HepG2 (cell line): Measurements from ENCODE around the gene DNASE1L2. TPM values are rescaled to one million over a fixed set of nuclear protein-coding genes. Genes with fewer than 3 reads are reported as not detected.
A peak's percentile ranks its signal among the peaks of the same experiment; 100 is the strongest.

Experiments
- ARID2 ChIP-seq: sonication (generic); formaldehyde crosslinking; IDR thresholded peaks from 2 replicates; pipeline ENCODE4 v1.8.1; 2022; ENCODE audit warnings: mild to moderate bottlenecking, missing genetic modification reagents, borderline replicate concordance
- ATF7 ChIP-seq, 2 experiments: fragments of 450-650 bp in 1 of 2; sonication (generic) in 1 of 2; formaldehyde crosslinking in 1 of 2; IDR thresholded peaks; 2 replicates each; pipeline versions ENCODE4 v1.4.0 to v1.6.1; 2016 to 2020; ENCODE audit warnings: antibody characterized with exemption in 1 of 2, mild to moderate bottlenecking in 1 of 2, missing genetic modification reagents in 1 of 2
- EZH2 ChIP-seq: conservative IDR thresholded peaks from 2 replicates; pipeline ENCODE4 v1.6.1; 2012; ENCODE audit warnings: mild to moderate bottlenecking, low read depth, low read length, moderate library complexity
- HDAC1 ChIP-seq: sonication (generic); formaldehyde crosslinking; IDR thresholded peaks from 2 replicates; pipeline ENCODE4 v1.5.1; 2020; ENCODE audit warnings: mild to moderate bottlenecking, missing genetic modification reagents
- IKZF1 ChIP-seq: fragments of 450-650 bp; IDR thresholded peaks from 2 replicates; pipeline ENCODE4 v1.7.1; 2016
- KLF9 ChIP-seq: IDR thresholded peaks from 2 replicates; pipeline ENCODE4 v1.6.1; 2016; ENCODE audit warnings: low read depth
- KMT2A ChIP-seq: sonication (generic); formaldehyde crosslinking; IDR thresholded peaks from 2 replicates; pipeline ENCODE4 v1.4.0; 2020; ENCODE audit warnings: missing genetic modification reagents
- MED13 ChIP-seq: sonication (generic); formaldehyde crosslinking; IDR thresholded peaks from 2 replicates; pipeline ENCODE4 v1.5.0; 2020; ENCODE audit warnings: missing genetic modification reagents
- MIER3 ChIP-seq: IDR thresholded peaks from 2 replicates; pipeline ENCODE4 v1.6.1; 2016; ENCODE audit warnings: missing compliant biosample characterization, borderline replicate concordance
- POLR2A ChIP-seq, 2 experiments: IDR thresholded peaks; 2 replicates each; pipeline ENCODE4 v1.6.1; 2011; ENCODE audit warnings: low read depth in 2 of 2, low read length in 2 of 2, mild to moderate bottlenecking in 1 of 2, moderate library complexity in 1 of 2; ENCODE audit not compliant: insufficient read depth in 1 of 2
- RBM39 ChIP-seq: fragments of 200-400 bp; formaldehyde crosslinking; IDR thresholded peaks from one replicate; pipeline ENCODE4 v1.6.1; 2018; ENCODE audit warnings: antibody characterized with exemption, mild to moderate bottlenecking, low read depth, low read length; ENCODE audit not compliant: poor library complexity, severe bottlenecking
- SNAI1 ChIP-seq: sonication (generic); formaldehyde crosslinking; IDR thresholded peaks from 2 replicates; pipeline ENCODE4 v1.5.0; 2020; ENCODE audit warnings: mild to moderate bottlenecking, missing genetic modification reagents, borderline replicate concordance
- TAF1 ChIP-seq: sonication (generic); formaldehyde crosslinking; IDR thresholded peaks from 2 replicates; pipeline ENCODE4 v1.4.0; 2020; ENCODE audit warnings: missing genetic modification reagents
- TCF7L2 ChIP-seq: IDR thresholded peaks from 2 replicates; pipeline ENCODE4 v1.6.1; 2011; ENCODE audit warnings: mild to moderate bottlenecking, low read depth, low read length, moderate library complexity
- ZEB1 ChIP-seq: IDR thresholded peaks from 2 replicates; pipeline ENCODE4 v1.6.1; 2012; ENCODE audit warnings: mild to moderate bottlenecking, low read depth, inconsistent platforms; ENCODE audit not compliant: insufficient replicate concordance
- ZNF143 ChIP-seq: sonication (generic); formaldehyde crosslinking; IDR thresholded peaks from 2 replicates; pipeline ENCODE4 v1.4.0; 2020; ENCODE audit warnings: missing genetic modification reagents
- ZNF235 ChIP-seq: sonication (generic); formaldehyde crosslinking; IDR thresholded peaks from 2 replicates; pipeline ENCODE4 v1.8.1; 2023; ENCODE audit warnings: mild to moderate bottlenecking, missing genetic modification reagents, borderline replicate concordance
- ZNF335 ChIP-seq: sonication (generic); formaldehyde crosslinking; IDR thresholded peaks from 2 replicates; pipeline ENCODE4 v1.4.0; 2020; ENCODE audit warnings: missing genetic modification reagents
- ZNF615 ChIP-seq: sonication (generic); formaldehyde crosslinking; IDR thresholded peaks from 2 replicates; pipeline ENCODE4 v1.5.0; 2020; ENCODE audit warnings: mild to moderate bottlenecking, missing genetic modification reagents, borderline replicate concordance
- ZNF674 ChIP-seq: sonication (generic); formaldehyde crosslinking; IDR thresholded peaks from 2 replicates; pipeline ENCODE4 v1.5.0; 2020; ENCODE audit warnings: low read depth, mild to moderate bottlenecking, missing genetic modification reagents
- ZNF746 ChIP-seq: sonication (generic); formaldehyde crosslinking; IDR thresholded peaks from 2 replicates; pipeline ENCODE4 v1.8.0; 2022; ENCODE audit warnings: mild to moderate bottlenecking, missing genetic modification reagents
- ZNF777 ChIP-seq: sonication (generic); formaldehyde crosslinking; IDR thresholded peaks from 2 replicates; pipeline ENCODE4 v1.4.0; 2020; ENCODE audit warnings: missing genetic modification reagents
- ZNF83 ChIP-seq: sonication (generic); formaldehyde crosslinking; IDR thresholded peaks from 2 replicates; pipeline ENCODE4 v1.4.0; 2020; ENCODE audit warnings: missing genetic modification reagents, mild to moderate bottlenecking, borderline replicate concordance
- polyA plus RNA-seq, 8 experiments: library from polyadenylated mRNA; depleted of rRNA in 3 of 8; stranded (reverse) in 7 of 8; unstranded in 1 of 8; fragments of >200 nt; fragmentation: Illumina TruSeq in 4 of 8; extraction: Trizol in 4 of 8; gene quantifications; 2 replicates each; pipeline versions ENCODE4 v1.2.1 to v1.2.3, GENCODE V29; 2011 to 2016; ENCODE audit warnings: low read depth in 4 of 8, missing spikeins in 1 of 8, mixed read lengths in 1 of 8; ENCODE audit not compliant: insufficient read depth in 1 of 8
- total RNA-seq, 5 experiments: library from RNA; depleted of rRNA; stranded (reverse); fragments of >200 nt; fragmentation: Illumina TruSeq; extraction: Trizol; gene quantifications; 2 replicates each; pipeline ENCODE4 v1.2.3, GENCODE V29; 2016; ENCODE audit warnings: low read depth in 1 of 5
- TF ChIP-seq, protein P1 (sequence below): sonication (generic); formaldehyde crosslinking; conservative IDR thresholded peaks from 2 replicates; pipeline ENCODE4 v1.4.0; 2020; ENCODE audit warnings: missing genetic modification reagents
- TF ChIP-seq, protein P2 (sequence below): sonication (generic); formaldehyde crosslinking; IDR thresholded peaks from 2 replicates; pipeline ENCODE4 v1.8.1; 2023; ENCODE audit warnings: mild to moderate bottlenecking, inconsistent platforms, moderate library complexity, missing genetic modification reagents, borderline replicate concordance
- TF ChIP-seq, protein P3 (sequence below): sonication (generic); formaldehyde crosslinking; conservative IDR thresholded peaks from 2 replicates; pipeline ENCODE4 v1.4.0; 2020; ENCODE audit warnings: missing genetic modification reagents

Gene DNASE1L2
- total and polyA plus RNA-seq, 2 of the 13 experiments (the other 11 are each of a cell fraction or from before 2014, with no cell fraction given): 0.44 to 0.50 TPM

DNA sequence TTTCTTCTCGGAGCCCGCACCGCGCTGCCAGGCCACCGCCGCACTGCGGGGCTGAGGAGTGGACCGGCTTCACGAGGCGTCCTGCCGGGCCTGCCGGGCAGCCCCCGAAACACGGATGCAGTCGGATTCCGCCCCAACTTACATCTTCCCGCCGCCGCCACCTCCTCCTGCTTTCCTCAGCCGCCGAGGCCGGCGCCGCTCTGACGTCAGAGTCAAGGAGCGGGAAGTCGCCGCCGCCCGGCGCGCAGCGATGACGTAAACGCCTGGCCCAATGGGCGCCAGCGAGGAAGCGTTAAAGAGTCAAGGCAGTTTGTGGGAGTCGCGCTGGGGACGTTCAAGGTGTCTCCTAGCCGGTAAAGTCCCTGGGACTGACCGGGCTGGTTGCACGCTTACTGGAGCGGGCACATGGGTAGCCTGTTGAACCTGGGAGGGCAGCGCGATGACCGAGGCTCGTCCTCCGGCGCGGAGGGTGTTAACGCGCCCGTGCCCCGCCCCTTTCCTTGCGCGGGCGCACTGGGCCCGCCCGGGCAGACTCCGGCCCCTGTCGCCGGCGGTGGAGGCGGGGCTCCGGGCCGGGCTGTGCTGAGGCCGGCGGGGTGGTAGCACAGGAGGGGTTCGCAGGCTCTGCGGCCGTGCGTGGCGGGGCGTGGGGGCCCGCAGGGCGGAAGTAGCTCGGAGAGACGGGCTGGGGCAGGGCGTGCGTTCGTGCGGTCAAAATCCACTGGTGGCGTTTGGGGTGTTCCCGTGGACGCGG lies 31.8 kb downstream of the DNASE1L2 start, which contains the start of gene RNPS1 (continued):
- TF ChIP-seq TCF7L2 (no peak), IKZF1 (no peak), KLF9 (CRISPR knock-in tag) (no peak), KMT2A (CRISPR knock-in tag) (peak; percentile 86), ZNF335 (peak; percentile 88), ZNF674 (no peak), HDAC1 (CRISPR knock-in tag) (peak; percentile 85), TAF1 (CRISPR knock-in tag) (peak; percentile 94), ATF7 (IDR thresholded peaks at IDR 0.05) (peak; percentile 95), ATF7 (CRISPR knock-in tag; IDR thresholded peaks at IDR 0.05) (peak; percentile 95), EZH2 (no peak), SNAI1 (CRISPR knock-in tag) (no peak), RBM39 (peak; percentile 93), ZEB1 (peak; percentile 75), MED13 (CRISPR knock-in tag) (peak; percentile 21; the same call in 1 of the 2 replicates), POLR2A (IDR thresholded peaks at IDR 0.05; ENCODE audit: insufficient read depth in 1 of 2, low read depth in 2 of 2, low read length in 2 of 2) (peak; percentile 89 to 92), ZNF777 (CRISPR knock-in tag) (peak; percentile 13), ZNF746 (CRISPR knock-in tag) (peak; percentile 56), ZNF615 (CRISPR knock-in tag) (peak; percentile 80; the same call in 1 of the 2 replicates), ZNF143 (CRISPR knock-in tag) (peak; percentile 60), ARID2 (CRISPR knock-in tag) (peak; percentile 77; the same call in 1 of the 2 replicates), ZNF235 (0 out of 2 replicates have a peak, but pooled peaks have one; percentile 70), ZNF83 (CRISPR knock-in tag) (no peak), MIER3 (CRISPR knock-in tag) (peak; percentile 65; the same call in 1 of the 2 replicates)
- TF ChIP-seq, protein P1, sequence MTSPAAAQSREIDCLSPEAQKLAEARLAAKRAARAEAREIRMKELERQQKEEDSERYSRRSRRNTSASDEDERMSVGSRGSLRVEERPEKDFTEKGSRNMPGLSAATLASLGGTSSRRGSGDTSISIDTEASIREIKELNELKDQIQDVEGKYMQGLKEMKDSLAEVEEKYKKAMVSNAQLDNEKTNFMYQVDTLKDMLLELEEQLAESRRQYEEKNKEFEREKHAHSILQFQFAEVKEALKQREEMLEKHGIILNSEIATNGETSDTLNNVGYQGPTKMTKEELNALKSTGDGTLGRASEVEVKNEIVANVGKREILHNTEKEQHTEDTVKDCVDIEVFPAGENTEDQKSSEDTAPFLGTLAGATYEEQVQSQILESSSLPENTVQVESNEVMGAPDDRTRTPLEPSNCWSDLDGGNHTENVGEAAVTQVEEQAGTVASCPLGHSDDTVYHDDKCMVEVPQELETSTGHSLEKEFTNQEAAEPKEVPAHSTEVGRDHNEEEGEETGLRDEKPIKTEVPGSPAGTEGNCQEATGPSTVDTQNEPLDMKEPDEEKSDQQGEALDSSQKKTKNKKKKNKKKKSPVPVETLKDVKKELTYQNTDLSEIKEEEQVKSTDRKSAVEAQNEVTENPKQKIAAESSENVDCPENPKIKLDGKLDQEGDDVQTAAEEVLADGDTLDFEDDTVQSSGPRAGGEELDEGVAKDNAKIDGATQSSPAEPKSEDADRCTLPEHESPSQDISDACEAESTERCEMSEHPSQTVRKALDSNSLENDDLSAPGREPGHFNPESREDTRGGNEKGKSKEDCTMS: no peak
- TF ChIP-seq, protein P2, sequence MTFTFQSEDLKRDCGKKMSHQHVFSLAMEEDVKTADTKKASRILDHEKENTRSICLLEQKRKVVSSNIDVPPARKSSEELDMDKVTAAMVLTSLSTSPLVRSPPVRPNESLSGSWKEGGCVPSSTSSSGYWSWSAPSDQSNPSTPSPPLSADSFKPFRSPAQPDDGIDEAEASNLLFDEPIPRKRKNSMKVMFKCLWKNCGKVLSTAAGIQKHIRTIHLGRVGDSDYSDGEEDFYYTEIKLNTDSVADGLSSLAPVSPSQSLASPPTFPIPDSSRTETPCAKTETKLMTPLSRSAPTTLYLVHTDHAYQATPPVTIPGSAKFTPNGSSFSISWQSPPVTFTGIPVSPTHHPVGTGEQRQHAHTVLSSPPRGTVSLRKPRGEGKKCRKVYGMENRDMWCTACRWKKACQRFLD (CRISPR knock-in tag): peak; percentile 68; the same call in 1 of the 2 replicates
- TF ChIP-seq, protein P3, sequence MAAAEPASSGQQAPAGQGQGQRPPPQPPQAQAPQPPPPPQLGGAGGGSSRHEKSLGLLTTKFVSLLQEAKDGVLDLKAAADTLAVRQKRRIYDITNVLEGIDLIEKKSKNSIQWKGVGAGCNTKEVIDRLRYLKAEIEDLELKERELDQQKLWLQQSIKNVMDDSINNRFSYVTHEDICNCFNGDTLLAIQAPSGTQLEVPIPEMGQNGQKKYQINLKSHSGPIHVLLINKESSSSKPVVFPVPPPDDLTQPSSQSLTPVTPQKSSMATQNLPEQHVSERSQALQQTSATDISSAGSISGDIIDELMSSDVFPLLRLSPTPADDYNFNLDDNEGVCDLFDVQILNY (CRISPR knock-in tag): peak; percentile 94
